HCT116 (cell line): ENCODE measurements around the gene RNF217. TPM values are rescaled to one million over a fixed set of nuclear protein-coding genes. Genes with fewer than 3 reads are reported as not detected.

Experiments
- ATAC-seq: fragments of 200-7000 bp; cut with Tn5 transposase; 2 replicates; pipeline ENCODE4 v1.9.1; 2020; ENCODE audit warnings: mild to moderate bottlenecking, moderate library complexity
- BruUV-seq: library from RNA; stranded (reverse); fragments of 400-500 nt; replicated peaks from 2 replicates; lab custom pipeline; 2021; lab: Mats Ljungman, UMichigan
- CTCF ChIA-PET: fragments of 300-600 bp; sonication (Branson Sonifier 250); formaldehyde crosslinking; loops from one replicate; lab custom pipeline; 2021; ENCODE audit warnings: antibody characterized with exemption; lab: Charles Lee
- POLR2A ChIA-PET: fragments of 300-600, 350-600 bp; sonication (Branson Sonifier 250); formaldehyde crosslinking; loops from one replicate; lab custom pipeline; 2021; ENCODE audit warnings: antibody characterized with exemption; lab: Charles Lee
- RAD21 ChIA-PET, 2 experiments: fragments of 300-600 bp; sonication (Branson Sonifier 250); formaldehyde crosslinking; loops; one replicate each; lab custom pipeline; 2023; ENCODE audit warnings: low total read pairs in 2 of 2; ENCODE audit not compliant: uncharacterized antibody in 2 of 2, unreplicated experiment in 2 of 2, low non-redundant PET in 1 of 2; lab: Charles Lee
- DNase-seq: peaks from one replicate; pipeline ENCODE4 v3.0.0-alpha.2; 2010; ENCODE audit warnings: low read depth, low spot score
- H2AFZ ChIP-seq: fragments of 200-600 bp; shearing (Covaris generic), sonication (generic); 2 replicates; pipeline ENCODE4 v1.6.1; 2017; ENCODE audit warnings: low read depth, mixed run types, mixed read lengths, antibody characterized with exemption, low read length; ENCODE audit not compliant: poor library complexity, severe bottlenecking
- H3K27ac ChIP-seq: 2 replicates; pipeline ENCODE4 v1.5.1; 2012; ENCODE audit warnings: low read depth, low read length
- H3K27me3 ChIP-seq: fragments of 200-600 bp; sonication (generic); 2 replicates; pipeline ENCODE4 v1.6.1; 2016; ENCODE audit warnings: mixed run types, low read length, mixed read lengths; ENCODE audit not compliant: insufficient read depth
- H3K36me3 ChIP-seq, 2 experiments: fragments of 200-500 bp in 1 of 2; fragments of 200-600 bp in 1 of 2; sonication (Bioruptor generic) in 1 of 2; sonication (generic) in 1 of 2; 2 replicates each; pipeline versions ENCODE4 v1.5.1 to v1.6.1; 2014 to 2016; ENCODE audit warnings: low read length in 2 of 2, inconsistent platforms in 1 of 2, mixed read lengths in 1 of 2, mixed run types in 1 of 2; ENCODE audit not compliant: insufficient read depth in 2 of 2, control insufficient read depth in 1 of 2
- H3K4me1 ChIP-seq, 2 experiments: fragments of 200-600 bp in 1 of 2; sonication (generic) in 1 of 2; 2 replicates each; pipeline versions ENCODE4 v1.5.1 to v1.6.1; 2012 to 2017; ENCODE audit warnings: low read length in 2 of 2, inconsistent platforms in 1 of 2, mild to moderate bottlenecking in 1 of 2, mixed read lengths in 1 of 2, mixed run types in 1 of 2, moderate library complexity in 1 of 2; ENCODE audit not compliant: insufficient read depth in 2 of 2, control insufficient read depth in 1 of 2
- H3K4me2 ChIP-seq: fragments of 200-600 bp; sonication (generic); 2 replicates; pipeline ENCODE4 v1.6.1; 2017; ENCODE audit warnings: mixed run types, low read length, mixed read lengths
- H3K4me3 ChIP-seq, 2 experiments: fragments of 200-600 bp in 1 of 2; sonication (generic) in 1 of 2; replicated peaks in 1 of 2; 2 replicates each; pipeline ENCODE4 v1.5.1; 2011 to 2016; ENCODE audit warnings: low read length in 2 of 2, control low read depth in 1 of 2, low read depth in 1 of 2, mild to moderate bottlenecking in 1 of 2, mixed read lengths in 1 of 2, mixed run types in 1 of 2
- H3K79me2 ChIP-seq: fragments of 200-600 bp; sonication (generic); 2 replicates; pipeline ENCODE4 v1.6.1; 2017; ENCODE audit warnings: mild to moderate bottlenecking, mixed run types, low read length, moderate library complexity, mixed read lengths; ENCODE audit not compliant: insufficient read depth
- H3K9ac ChIP-seq: fragments of 200-600 bp; sonication (generic); 2 replicates; pipeline ENCODE4 v1.6.1; 2016; ENCODE audit warnings: low read length, mixed read lengths
- H3K9me2 ChIP-seq: fragments of 200-600 bp; sonication (generic), shearing (Covaris generic); 2 replicates; pipeline ENCODE4 v1.6.1; 2017; ENCODE audit warnings: mixed run types, mild to moderate bottlenecking, moderate library complexity; ENCODE audit not compliant: insufficient read depth
- H3K9me3 ChIP-seq, 2 experiments: fragments of 200-500 bp in 1 of 2; fragments of 200-600 bp in 1 of 2; sonication (Bioruptor generic) in 1 of 2; sonication (generic) in 1 of 2; 2 replicates each; pipeline ENCODE4 v1.6.1; 2014 to 2017; ENCODE audit warnings: low read length in 2 of 2, mixed read lengths in 2 of 2, inconsistent platforms in 1 of 2, low read depth in 1 of 2, mild to moderate bottlenecking in 1 of 2, mixed run types in 1 of 2, moderate library complexity in 1 of 2; ENCODE audit not compliant: control insufficient read depth in 1 of 2, insufficient read depth in 1 of 2
- H4K20me1 ChIP-seq: fragments of 200-600 bp; sonication (generic), shearing (Covaris generic); 2 replicates; pipeline ENCODE4 v1.6.1; 2017; ENCODE audit warnings: mixed run types, mild to moderate bottlenecking, moderate library complexity; ENCODE audit not compliant: insufficient read depth
- CBX3 ChIP-seq: IDR thresholded peaks from 2 replicates; pipeline ENCODE4 v1.6.1; 2012; ENCODE audit warnings: low read depth
- EGR1 ChIP-seq: IDR thresholded peaks from 2 replicates; pipeline ENCODE4 v1.6.1; 2012; ENCODE audit warnings: low read depth
- ELF1 ChIP-seq: IDR thresholded peaks from 2 replicates; pipeline ENCODE4 v1.6.1; 2012; ENCODE audit warnings: low read depth, borderline replicate concordance
- EZH2 ChIP-seq: fragments of 200-600 bp; sonication (generic); IDR thresholded peaks from 2 replicates; pipeline ENCODE4 v1.6.1; 2017; ENCODE audit warnings: antibody characterized with exemption, mixed run types
- JUND ChIP-seq: IDR thresholded peaks from 2 replicates; pipeline ENCODE4 v1.6.1; 2012
- POLR2A ChIP-seq: IDR thresholded peaks from 2 replicates; pipeline ENCODE4 v1.7.0; 2011; ENCODE audit warnings: borderline replicate concordance; ENCODE audit not compliant: insufficient read depth, insufficient read length; ENCODE audit errors: extremely low read depth
- RAD21 ChIP-seq: IDR thresholded peaks from 2 replicates; pipeline ENCODE4 v1.6.1; 2012; ENCODE audit warnings: low read depth, mild to moderate bottlenecking
- SIN3A ChIP-seq: IDR thresholded peaks from 2 replicates; pipeline ENCODE4 v1.6.1; 2012; ENCODE audit warnings: low read depth
- SRF ChIP-seq: IDR thresholded peaks from 2 replicates; pipeline ENCODE4 v1.6.1; 2012; ENCODE audit warnings: low read depth
- ZFX ChIP-seq: fragments of 450-650 bp; IDR thresholded peaks from 2 replicates; pipeline ENCODE4 v1.6.1; 2017
- ZNF274 ChIP-seq: fragments of 200-500 bp; sonication (Bioruptor generic); IDR thresholded peaks from 2 replicates; pipeline ENCODE4 v1.6.1; 2014; ENCODE audit warnings: mild to moderate bottlenecking, low read depth, low read length, inconsistent platforms
- intact Hi-C: fragments of 100-400 bp; cut with micrococcal nuclease; formaldehyde crosslinking; loops from 2 replicates; pipeline ENCODE4 v1.10.0; 2022
- total RNA-seq: library from RNA; stranded (reverse); gene quantifications from one replicate; pipeline ENCODE4 v1.2.1, GENCODE V29; 2021; ENCODE audit not compliant: unreplicated experiment
- TF ChIP-seq, protein P1 (sequence below): IDR thresholded peaks from 2 replicates; pipeline ENCODE4 v1.6.1; 2012
- TF ChIP-seq, protein P2 (sequence below): IDR thresholded peaks from 2 replicates; pipeline ENCODE4 v1.6.1; 2011; ENCODE audit warnings: mild to moderate bottlenecking, low read length, moderate library complexity; ENCODE audit not compliant: insufficient replicate concordance; ENCODE audit errors: extremely low read depth
- TF ChIP-seq, protein P3 (sequence below): IDR thresholded peaks from 2 replicates; pipeline ENCODE4 v1.6.1; 2012
- TF ChIP-seq, protein P4 (sequence below), 3 experiments: fragments of 200-600 bp in 1 of 3; sonication (generic) in 1 of 3; IDR thresholded peaks in 2 of 3; conservative IDR thresholded peaks in 1 of 3; 2 replicates each; pipeline ENCODE4 v1.5.1; 2012 to 2017; ENCODE audit warnings: low read depth in 2 of 3, low read length in 2 of 3, antibody characterized with exemption in 1 of 3, borderline replicate concordance in 1 of 3, control low read depth in 1 of 3, mild to moderate bottlenecking in 1 of 3, mixed read lengths in 1 of 3, mixed run types in 1 of 3, moderate library complexity in 1 of 3; ENCODE audit not compliant: insufficient read depth in 1 of 3

Gene RNF217
- total RNA-seq, 1 experiment from 2014 or later, result 20.4 TPM

DNA sequence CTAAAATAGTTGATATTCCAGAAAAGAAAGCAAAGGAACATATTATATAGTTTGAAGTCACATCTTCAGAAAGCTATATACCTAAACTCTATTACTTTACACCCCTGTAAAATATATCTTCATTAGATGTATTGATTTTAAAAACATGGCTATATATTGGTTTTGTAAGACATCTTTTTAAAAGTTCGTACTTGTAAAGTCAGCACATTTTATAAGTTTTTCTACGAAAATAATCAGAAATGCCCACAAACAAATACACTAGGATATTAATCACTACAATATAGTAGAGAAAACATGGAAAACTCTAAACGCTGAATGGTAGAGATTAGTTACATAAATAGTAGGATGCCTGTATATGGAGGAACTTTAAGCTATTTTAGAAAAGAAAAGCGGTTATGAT, 52.9 kb downstream of the RNF217 start:
- ChIA-PET CTCF (no interaction called here), RAD21 (no interaction called here), POLR2A (no interaction called here)
- ATAC-seq, result no peak
- H3K9me3 ChIP-seq, result no peaks in the 10 kb centered on the region
- intact Hi-C loops, result no loop called here
- H3K27ac ChIP-seq, result no peak overlapping the region
- TF ChIP-seq SRF (no peak), POLR2A (no peak)
- TF ChIP-seq, protein P1, sequence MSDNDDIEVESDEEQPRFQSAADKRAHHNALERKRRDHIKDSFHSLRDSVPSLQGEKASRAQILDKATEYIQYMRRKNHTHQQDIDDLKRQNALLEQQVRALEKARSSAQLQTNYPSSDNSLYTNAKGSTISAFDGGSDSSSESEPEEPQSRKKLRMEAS, result no peak
- TF ChIP-seq, protein P2, sequence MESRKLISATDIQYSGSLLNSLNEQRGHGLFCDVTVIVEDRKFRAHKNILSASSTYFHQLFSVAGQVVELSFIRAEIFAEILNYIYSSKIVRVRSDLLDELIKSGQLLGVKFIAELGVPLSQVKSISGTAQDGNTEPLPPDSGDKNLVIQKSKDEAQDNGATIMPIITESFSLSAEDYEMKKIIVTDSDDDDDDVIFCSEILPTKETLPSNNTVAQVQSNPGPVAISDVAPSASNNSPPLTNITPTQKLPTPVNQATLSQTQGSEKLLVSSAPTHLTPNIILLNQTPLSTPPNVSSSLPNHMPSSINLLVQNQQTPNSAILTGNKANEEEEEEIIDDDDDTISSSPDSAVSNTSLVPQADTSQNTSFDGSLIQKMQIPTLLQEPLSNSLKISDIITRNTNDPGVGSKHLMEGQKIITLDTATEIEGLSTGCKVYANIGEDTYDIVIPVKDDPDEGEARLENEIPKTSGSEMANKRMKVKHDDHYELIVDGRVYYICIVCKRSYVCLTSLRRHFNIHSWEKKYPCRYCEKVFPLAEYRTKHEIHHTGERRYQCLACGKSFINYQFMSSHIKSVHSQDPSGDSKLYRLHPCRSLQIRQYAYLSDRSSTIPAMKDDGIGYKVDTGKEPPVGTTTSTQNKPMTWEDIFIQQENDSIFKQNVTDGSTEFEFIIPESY, result no peak
- BruUV-seq, result no TSS peak
- H3K9me2 ChIP-seq, result no peaks in the 10 kb centered on the region
- H3K4me3 ChIP-seq, result no peak overlapping the region
- H3K4me1 ChIP-seq, result peaks cover 6 to 9% of the 10 kb centered on the region in 2 experiments; a peak in 3 of 4 replicates
- H3K27me3 ChIP-seq, result no peaks in the 10 kb centered on the region
- no peak overlapping the region for H2AFZ ChIP-seq
- no peaks in the 10 kb centered on the region; the same call in 1 of the 2 replicates for H3K79me2 ChIP-seq
- no peak overlapping the region for H3K4me2 ChIP-seq
- no peaks in the 10 kb centered on the region for H4K20me1 ChIP-seq
- no peak overlapping the region for H3K9ac ChIP-seq
- no peaks in the 10 kb centered on the region; a peak in 1 of 4 replicates for H3K36me3 ChIP-seq
- DNase-seq, result no peak

DNA sequence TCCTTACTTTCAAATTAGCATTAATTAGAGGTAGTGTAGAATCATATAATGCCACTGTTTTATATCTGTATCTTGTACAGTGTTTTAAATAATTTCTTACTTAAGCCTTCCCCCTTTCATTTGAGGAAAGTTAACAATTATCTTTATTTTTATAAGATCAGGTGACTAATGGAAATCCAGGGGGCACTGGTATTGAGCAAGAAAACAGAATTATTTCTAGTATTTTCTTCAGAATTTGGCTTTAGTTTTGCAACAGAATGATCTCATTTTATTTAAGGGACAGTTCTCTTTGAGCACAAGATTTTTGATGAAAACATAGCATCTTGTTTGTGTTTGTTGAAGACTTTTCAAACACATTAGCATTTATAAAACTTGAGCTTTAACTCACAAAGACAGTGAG, 55.9 kb downstream of the RNF217 start:
- H3K4me2 ChIP-seq, result no peak overlapping the region
- H3K4me1 ChIP-seq, result peaks cover 3% of the 10 kb centered on the region in 2 experiments; a peak in 2 of 4 replicates
- no peak overlapping the region for H3K4me3 ChIP-seq
- no TSS peak for BruUV-seq
- ATAC-seq (no peak), DNase-seq (no peak)
- no peaks in the 10 kb centered on the region for H3K9me3 ChIP-seq
- no peak overlapping the region for H2AFZ ChIP-seq
- H3K9ac ChIP-seq, result no peak overlapping the region
- no peaks in the 10 kb centered on the region for H3K9me2 ChIP-seq
- ChIA-PET RAD21 (no interaction called here), POLR2A (no interaction called here), CTCF (no interaction called here)
- intact Hi-C loops, result no loop called here
- no peaks in the 10 kb centered on the region; the same call in 1 of the 2 replicates for H3K79me2 ChIP-seq
- H3K36me3 ChIP-seq, result no peaks in the 10 kb centered on the region
- no peaks in the 10 kb centered on the region for H3K27me3 ChIP-seq
- no peak overlapping the region for H3K27ac ChIP-seq
- H4K20me1 ChIP-seq, result no peaks in the 10 kb centered on the region
- TF ChIP-seq EGR1 (no peak), JUND (no peak), SIN3A (no peak), ZFX (no peak), ELF1 (no peak), CBX3 (no peak), ZNF274 (no peak), EZH2 (no peak), SRF (no peak), RAD21 (no peak)
- TF ChIP-seq, protein P3, sequence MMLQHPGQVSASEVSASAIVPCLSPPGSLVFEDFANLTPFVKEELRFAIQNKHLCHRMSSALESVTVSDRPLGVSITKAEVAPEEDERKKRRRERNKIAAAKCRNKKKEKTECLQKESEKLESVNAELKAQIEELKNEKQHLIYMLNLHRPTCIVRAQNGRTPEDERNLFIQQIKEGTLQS, result no peak
- TF ChIP-seq, protein P4, sequence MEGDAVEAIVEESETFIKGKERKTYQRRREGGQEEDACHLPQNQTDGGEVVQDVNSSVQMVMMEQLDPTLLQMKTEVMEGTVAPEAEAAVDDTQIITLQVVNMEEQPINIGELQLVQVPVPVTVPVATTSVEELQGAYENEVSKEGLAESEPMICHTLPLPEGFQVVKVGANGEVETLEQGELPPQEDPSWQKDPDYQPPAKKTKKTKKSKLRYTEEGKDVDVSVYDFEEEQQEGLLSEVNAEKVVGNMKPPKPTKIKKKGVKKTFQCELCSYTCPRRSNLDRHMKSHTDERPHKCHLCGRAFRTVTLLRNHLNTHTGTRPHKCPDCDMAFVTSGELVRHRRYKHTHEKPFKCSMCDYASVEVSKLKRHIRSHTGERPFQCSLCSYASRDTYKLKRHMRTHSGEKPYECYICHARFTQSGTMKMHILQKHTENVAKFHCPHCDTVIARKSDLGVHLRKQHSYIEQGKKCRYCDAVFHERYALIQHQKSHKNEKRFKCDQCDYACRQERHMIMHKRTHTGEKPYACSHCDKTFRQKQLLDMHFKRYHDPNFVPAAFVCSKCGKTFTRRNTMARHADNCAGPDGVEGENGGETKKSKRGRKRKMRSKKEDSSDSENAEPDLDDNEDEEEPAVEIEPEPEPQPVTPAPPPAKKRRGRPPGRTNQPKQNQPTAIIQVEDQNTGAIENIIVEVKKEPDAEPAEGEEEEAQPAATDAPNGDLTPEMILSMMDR (IDR thresholded peaks at IDR 0.05 in 2 of 3, conservative IDR thresholded peaks at IDR 0.05 in 1 of 3; ENCODE audit: borderline replicate concordance in 1 of 3, insufficient read depth in 1 of 3, low read depth in 2 of 3, low read length in 2 of 3), result no peak
- TF ChIP-seq, protein P2, result no peak
